Smooth muscle cell (in vitro differentiated cells): ENCODE measurements around the gene UIMC1. TPM values are rescaled to one million over a fixed set of nuclear protein-coding genes. Genes with fewer than 3 reads are reported as not detected.
"Not testable (repeated sequence)": the region's sequence is repeated elsewhere in the genome, so short reads cannot be mapped to it uniquely, and the experiment has no call there.

Experiments
- DNase-seq: peaks from one replicate; lab custom pipeline; 2025; ENCODE audit not compliant: unreplicated experiment; lab: John Stamatoyannopoulos, UW
- H2AFZ ChIP-seq: fragments of 200-600 bp; sonication (generic); 2 replicates; pipeline ENCODE4 v1.6.0; 2016; ENCODE audit warnings: antibody characterized with exemption, low read depth, mild to moderate bottlenecking
- H3F3A ChIP-seq: fragments of 200-600 bp; sonication (generic); 2 replicates; pipeline ENCODE4 v1.6.0; 2017; ENCODE audit warnings: antibody characterized with exemption, low read depth
- H3K27ac ChIP-seq: fragments of 200-600 bp; sonication (generic); 2 replicates; pipeline ENCODE4 v1.5.1; 2016; ENCODE audit warnings: low read depth, mild to moderate bottlenecking
- H3K27me3 ChIP-seq: fragments of 200-600 bp; sonication (generic); 2 replicates; pipeline ENCODE4 v1.6.1; 2016; ENCODE audit warnings: low read depth, mild to moderate bottlenecking
- H3K36me3 ChIP-seq: fragments of 200-600 bp; sonication (generic); 2 replicates; pipeline ENCODE4 v1.5.1; 2016; ENCODE audit warnings: low read depth
- H3K4me1 ChIP-seq: fragments of 200-600 bp; sonication (generic); 2 replicates; pipeline ENCODE4 v1.5.1; 2016; ENCODE audit warnings: low read depth
- H3K4me2 ChIP-seq: fragments of 200-600 bp; sonication (generic); 2 replicates; pipeline ENCODE4 v1.6.0; 2016; ENCODE audit warnings: mild to moderate bottlenecking
- H3K4me3 ChIP-seq: fragments of 200-600 bp; sonication (generic); 2 replicates; pipeline ENCODE4 v1.5.1; 2016; ENCODE audit warnings: mild to moderate bottlenecking
- H3K79me2 ChIP-seq: fragments of 200-600 bp; sonication (generic); 2 replicates; pipeline ENCODE4 v1.6.0; 2016; ENCODE audit warnings: low read depth, mild to moderate bottlenecking
- H3K9ac ChIP-seq: fragments of 200-600 bp; sonication (generic); 2 replicates; pipeline ENCODE4 v1.6.0; 2016; ENCODE audit warnings: low read depth
- H3K9me3 ChIP-seq: fragments of 200-600 bp; sonication (generic); replicated peaks from 2 replicates; pipeline ENCODE4 v1.5.1; 2016; ENCODE audit warnings: low read depth
- H4K20me1 ChIP-seq: fragments of 200-600 bp; sonication (generic); 2 replicates; pipeline ENCODE4 v1.6.0; 2016; ENCODE audit warnings: low read depth
- CTCF ChIP-seq: fragments of 200-600 bp; sonication (generic); IDR thresholded peaks from 2 replicates; pipeline ENCODE4 v1.5.1; 2017; ENCODE audit warnings: borderline replicate concordance, mild to moderate bottlenecking, antibody characterized with exemption; ENCODE audit not compliant: insufficient read depth, poor library complexity, severe bottlenecking
- WGBS: methylation state at CpG from one replicate; pipeline ENCODE4 v1.1.7; 2016; ENCODE audit warnings: low lambda C conversion rate; 5-methylcytosine and 5-hydroxymethylcytosine counted together
- polyA plus RNA-seq: library from polyadenylated mRNA; unstranded; fragments of >200 nt; fragmentation: Nextera tagmentation; extraction: Ambion mirVana; gene quantifications from 2 replicates; pipeline ENCODE4 v1.2.1, GENCODE V29; 2016
- total RNA-seq: library from RNA; depleted of rRNA; stranded (reverse); fragments of >200 nt; gene quantifications from 2 replicates; pipeline ENCODE4 v1.2.3, GENCODE V29; 2014

UIMC1 gene
- total and polyA plus RNA-seq, 2 experiments from 2014 or later, result 12.1 to 19.9 TPM

- no peaks in the 10 kb centered on the region for H3K27me3 ChIP-seq
- no peak overlapping the region for H3K4me3 ChIP-seq
- no peaks in the 10 kb centered on the region for H3F3A ChIP-seq
- TF ChIP-seq CTCF, result no peak
- peaks cover 77% of the 10 kb centered on the region for H3K79me2 ChIP-seq
- H3K4me1 ChIP-seq, result no peaks in the 10 kb centered on the region
- no peaks in the 10 kb centered on the region for H3K36me3 ChIP-seq
- no peak overlapping the region for H2AFZ ChIP-seq
- 100% methylated on average over 2 of the region's 2 CpGs for WGBS
- peaks cover 82% of the 10 kb centered on the region for H4K20me1 ChIP-seq
- H3K9me3 ChIP-seq, result no peaks in the 10 kb centered on the region
- H3K9ac ChIP-seq, result no peak overlapping the region
- no peak for DNase-seq
- no peak overlapping the region for H3K27ac ChIP-seq
- H3K4me2 ChIP-seq, result no peak overlapping the region
Observed at GRCh38 chr5:176986280-176986679, 20.3 kb downstream of the UIMC1 start.

- no peak overlapping the region for H3K27ac ChIP-seq
- H3K36me3 ChIP-seq, result no peaks in the 10 kb centered on the region
- peaks cover 82% of the 10 kb centered on the region for H4K20me1 ChIP-seq
- no peak for TF ChIP-seq CTCF
- no peaks in the 10 kb centered on the region for H3K4me1 ChIP-seq
- 98% methylated on average over 2 of the region's 2 CpGs for WGBS
- peaks cover 70% of the 10 kb centered on the region for H3K79me2 ChIP-seq
- no peaks in the 10 kb centered on the region for H3K9me3 ChIP-seq
- H3K9ac ChIP-seq, result no peak overlapping the region
- H3K27me3 ChIP-seq, result no peaks in the 10 kb centered on the region
- no peak overlapping the region for H2AFZ ChIP-seq
- H3F3A ChIP-seq, result no peaks in the 10 kb centered on the region
- no peak for DNase-seq
- no peak overlapping the region for H3K4me3 ChIP-seq
- H3K4me2 ChIP-seq, result no peak overlapping the region
Observed at GRCh38 chr5:176985516-176985915, 21.1 kb downstream of the UIMC1 start.

GRCh38 chr5:176984176-176984575 is 22.4 kb downstream of the UIMC1 start:
- DNase-seq, H3K27me3 ChIP-seq, H3K9ac ChIP-seq, H3K4me2 ChIP-seq, H3K27ac ChIP-seq, H3F3A ChIP-seq, H3K4me1 ChIP-seq, H3K4me3 ChIP-seq, H3K36me3 ChIP-seq, H2AFZ ChIP-seq, H3K9me3 ChIP-seq: not testable (repeated sequence)
- 98% methylated on average over 26 of the region's 28 CpGs for WGBS
- peaks cover 62% of the 10 kb centered on the region for H3K79me2 ChIP-seq
- peaks cover 81% of the 10 kb centered on the region for H4K20me1 ChIP-seq

GRCh38 chr5:176983593-176983992 is 23.0 kb downstream of the UIMC1 start:
- H3K4me2 ChIP-seq, H3K27me3 ChIP-seq, H3K4me3 ChIP-seq, H2AFZ ChIP-seq, H3F3A ChIP-seq, H3K27ac ChIP-seq, H3K4me1 ChIP-seq, DNase-seq, H3K9me3 ChIP-seq, H3K36me3 ChIP-seq, H3K9ac ChIP-seq: not testable (repeated sequence)
- H4K20me1 ChIP-seq, result peaks cover 81% of the 10 kb centered on the region
- peaks cover 60% of the 10 kb centered on the region for H3K79me2 ChIP-seq
- 97% methylated on average over 18 of the region's 21 CpGs for WGBS

GRCh38 chr5:176983112-176983511 is 23.5 kb downstream of the UIMC1 start:
- not testable (repeated sequence) for H3K9ac ChIP-seq, H3K4me1 ChIP-seq, DNase-seq, H3K9me3 ChIP-seq, H3K36me3 ChIP-seq, H3K4me3 ChIP-seq, H3K27ac ChIP-seq, H3K4me2 ChIP-seq, H3K27me3 ChIP-seq, H3F3A ChIP-seq, H2AFZ ChIP-seq
- 89% methylated on average over 13 of the region's 13 CpGs for WGBS
- peaks cover 78% of the 10 kb centered on the region for H4K20me1 ChIP-seq
- H3K79me2 ChIP-seq, result peaks cover 60% of the 10 kb centered on the region
